Cortex of kidney (tissue), 1 donor: ENCODE data around the gene TMEM185B.
"Not testable (repeated sequence)": the region's sequence is repeated elsewhere in the genome, so short reads cannot be mapped to it uniquely, and the experiment has no call there.

Experiments used
- DNase-seq: peaks from one replicate; lab custom pipeline; 2025; lab: John Stamatoyannopoulos, UW

Gene TMEM185B

DNA sequence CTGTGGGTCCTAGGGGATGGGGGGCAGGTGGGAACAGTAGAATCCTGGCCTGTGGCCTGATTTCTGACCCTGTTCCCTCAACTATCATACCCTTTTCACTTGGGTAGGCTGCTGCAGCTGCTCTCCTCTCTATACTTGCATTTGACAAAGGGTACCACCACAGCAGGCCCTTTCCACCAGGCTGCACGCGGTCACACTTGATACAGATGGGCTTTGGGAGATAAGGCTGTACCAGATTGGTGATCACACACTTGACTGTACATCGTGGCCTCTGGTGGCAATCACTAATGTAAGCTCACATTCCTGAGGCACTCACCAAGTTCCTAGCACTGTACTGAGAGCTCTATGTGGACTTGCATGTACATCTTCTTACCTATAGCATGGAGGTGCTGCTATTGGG lies 27.9 kb upstream of the TMEM185B start:
- DNase-seq = no peak

DNA sequence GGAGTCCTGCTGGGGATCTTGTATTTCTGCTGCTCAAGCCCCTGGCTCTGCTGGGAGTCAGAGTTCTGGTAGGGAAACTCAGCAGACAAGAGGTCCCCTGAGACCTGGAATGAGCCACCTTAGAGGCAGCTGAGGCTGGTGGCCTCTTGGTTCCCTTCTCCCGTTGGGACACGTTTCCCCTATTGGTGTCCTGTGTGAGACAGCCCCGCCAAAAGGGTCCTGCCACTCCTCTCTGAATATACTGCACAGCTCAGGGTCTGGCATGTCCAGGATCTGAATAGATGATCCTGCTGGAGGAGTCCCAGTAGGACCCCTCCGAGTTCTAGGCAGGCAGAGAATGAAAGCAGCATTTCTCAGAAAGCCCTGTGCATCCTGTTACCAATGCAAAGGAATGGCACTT lies 27.4 kb upstream of the TMEM185B start:
- DNase-seq = no peak

DNA sequence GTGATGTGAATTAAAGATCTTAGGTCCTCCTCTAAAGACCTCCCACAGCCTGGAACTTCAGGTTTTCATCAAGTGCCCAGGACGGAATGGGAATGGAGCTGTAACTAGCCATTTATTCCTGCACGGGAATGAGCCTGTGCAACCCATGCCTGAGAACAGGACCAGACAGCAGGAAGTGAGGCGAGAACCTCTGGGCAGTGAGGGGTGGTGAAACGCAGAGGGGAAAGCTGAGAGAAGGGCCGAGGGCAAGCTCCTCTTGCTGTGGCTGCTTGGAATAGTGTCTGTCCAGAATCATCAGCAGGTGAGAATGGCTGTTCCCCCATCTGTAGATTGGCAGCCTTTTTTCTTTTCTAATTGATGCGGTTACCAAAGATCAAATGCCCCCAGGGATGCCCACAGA lies 24.7 kb upstream of the TMEM185B start:
- no peak for DNase-seq

DNA sequence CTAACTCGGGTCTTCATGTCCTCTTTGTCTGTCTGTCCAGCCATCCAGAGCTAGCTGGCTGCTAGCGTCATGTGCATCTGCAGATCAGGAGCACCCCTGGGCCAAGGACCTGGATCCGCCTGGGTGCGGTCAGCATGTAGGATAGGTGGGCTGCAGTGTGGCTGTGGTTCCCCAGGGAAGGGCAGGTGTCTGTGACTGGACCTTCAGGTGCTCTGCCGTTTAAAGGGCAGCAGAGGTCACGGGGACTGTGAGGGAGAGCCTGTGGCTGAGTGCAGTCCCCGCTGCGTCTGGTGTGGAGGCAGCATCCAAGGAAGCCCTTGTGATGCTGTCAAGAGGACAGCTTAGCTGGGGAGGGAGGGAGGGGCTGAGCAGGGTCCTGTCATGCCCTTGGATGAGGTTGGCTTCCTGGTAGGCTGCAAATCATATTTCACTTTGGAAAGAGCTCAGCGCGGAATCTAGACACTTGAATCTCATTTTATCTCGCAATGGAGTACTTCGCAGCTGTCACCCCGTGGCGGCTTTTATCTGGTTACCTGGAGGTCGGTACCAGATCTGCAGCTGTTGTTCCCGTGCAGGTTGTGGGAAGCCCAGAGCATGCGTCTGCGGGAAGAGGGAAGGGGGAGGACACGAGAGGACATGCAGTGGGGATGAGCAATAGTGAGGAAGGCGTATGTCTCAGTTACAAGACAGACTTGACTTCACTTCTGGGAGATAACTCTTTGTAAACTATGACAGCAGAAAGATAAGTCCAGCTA lies 23.5 kb upstream of the TMEM185B start:
- no peak for DNase-seq

DNA sequence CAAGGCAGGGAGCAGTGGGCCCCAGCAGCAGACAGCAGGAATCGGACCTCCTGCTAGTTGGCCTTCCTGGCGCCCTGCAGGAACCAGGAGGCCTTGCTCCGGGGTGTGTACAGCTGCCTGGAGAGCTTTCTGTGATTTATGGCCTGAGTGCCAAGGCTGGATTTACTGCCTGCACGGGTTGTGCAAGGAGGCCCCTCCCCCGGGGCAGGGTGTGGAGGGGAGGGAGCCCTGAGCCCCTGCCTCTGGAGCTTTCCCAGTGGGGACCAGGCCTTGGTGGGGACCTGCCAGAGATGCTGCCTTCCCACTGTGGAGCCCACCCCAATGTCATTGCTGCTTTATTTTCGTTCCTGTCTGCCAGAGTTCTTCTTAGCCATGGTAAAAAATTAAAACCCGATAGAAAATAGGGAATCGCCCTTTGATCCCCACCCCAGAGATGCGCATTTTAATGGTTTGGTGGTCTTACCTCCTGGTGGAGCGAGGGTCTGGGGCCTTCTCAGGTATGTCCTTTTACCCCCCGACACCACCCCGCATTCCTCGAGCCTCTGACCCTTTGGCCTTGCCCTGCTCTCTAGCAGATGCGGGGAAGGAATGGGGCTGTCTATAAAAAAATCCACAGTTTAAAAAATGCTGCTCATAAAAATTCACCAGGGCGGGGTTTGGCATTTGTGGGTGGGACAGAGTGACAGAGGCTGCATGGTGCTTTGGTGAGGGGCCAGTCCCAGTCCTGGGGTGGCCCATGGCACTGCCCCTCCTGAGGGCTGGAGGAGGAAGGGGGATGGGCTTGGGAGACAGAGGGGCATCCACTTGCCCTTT lies 22.5 kb upstream of the TMEM185B start:
- no peak for DNase-seq

DNA sequence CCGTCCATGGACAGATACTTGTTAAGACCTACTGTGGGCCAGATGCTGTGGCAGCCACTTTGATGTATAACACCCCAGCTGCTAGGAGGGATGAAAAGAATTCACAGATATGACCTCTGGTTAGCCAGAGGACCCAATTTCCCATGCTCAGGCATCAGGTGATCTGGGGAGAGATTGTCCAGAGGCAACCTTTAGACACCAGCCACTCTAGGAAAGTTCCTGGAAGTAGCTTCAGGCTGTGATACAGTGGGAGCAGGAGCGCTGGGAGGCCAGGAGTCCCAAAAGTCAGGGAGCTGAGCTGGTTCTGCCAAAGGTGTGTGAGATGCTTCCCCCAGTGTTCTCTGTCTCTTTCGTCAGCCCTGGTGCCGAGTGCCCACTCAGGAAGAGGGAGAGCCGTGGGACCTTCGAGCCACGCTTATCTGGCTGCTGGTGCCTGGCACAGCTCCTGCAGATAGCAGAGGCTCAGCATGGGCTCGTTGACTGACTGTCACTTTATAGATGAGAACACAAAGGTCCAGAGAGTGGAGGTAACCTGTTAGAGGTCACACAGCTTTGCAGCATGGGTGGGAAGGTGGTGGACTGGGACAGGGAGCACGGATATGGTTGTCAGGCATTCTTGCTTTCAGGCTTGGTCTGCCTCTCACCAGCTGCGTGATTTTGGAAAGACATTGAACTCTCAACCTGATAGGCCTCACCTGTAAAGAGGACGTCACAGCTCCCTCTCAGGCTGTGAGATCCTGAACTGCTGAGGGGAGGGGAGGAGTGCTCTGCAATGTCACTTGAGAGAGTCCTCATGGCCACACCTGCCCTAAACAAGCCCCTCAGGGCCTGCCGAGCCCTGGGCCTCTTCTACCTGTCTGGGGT lies 21.7 kb upstream of the TMEM185B start:
- no peak for DNase-seq

DNA sequence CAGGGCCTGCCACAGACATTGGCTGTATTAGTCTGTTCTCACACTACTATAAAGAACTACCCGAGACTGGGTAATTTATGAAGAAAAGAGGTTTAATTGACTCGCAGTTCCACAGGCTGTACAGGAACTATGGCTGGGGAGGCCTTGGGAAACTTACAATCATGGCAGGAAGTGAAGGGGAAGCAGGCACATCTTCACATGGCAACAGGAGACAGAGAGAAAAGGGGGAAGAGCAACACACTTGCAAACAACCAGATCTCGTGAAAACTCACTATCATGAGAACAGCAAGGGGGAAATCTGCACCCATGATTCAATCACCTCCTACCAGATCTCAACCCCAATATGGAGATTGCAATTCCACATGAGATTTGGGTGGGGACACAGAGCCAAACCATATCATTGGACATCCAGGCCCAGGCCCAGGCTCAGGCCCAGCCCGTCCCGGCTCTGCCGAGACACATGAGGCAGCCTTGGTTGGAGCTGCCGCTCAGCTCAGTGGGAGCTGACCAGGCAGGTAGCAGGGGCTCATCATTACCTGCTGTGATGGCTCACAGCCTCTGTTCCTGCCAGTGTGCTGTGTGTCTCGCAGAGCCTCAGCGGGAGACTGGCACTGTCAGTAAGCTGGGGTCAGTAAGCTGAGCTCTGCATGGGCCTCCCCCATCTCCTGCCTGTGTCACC lies 20.8 kb upstream of the TMEM185B start:
- no peak for DNase-seq

DNA sequence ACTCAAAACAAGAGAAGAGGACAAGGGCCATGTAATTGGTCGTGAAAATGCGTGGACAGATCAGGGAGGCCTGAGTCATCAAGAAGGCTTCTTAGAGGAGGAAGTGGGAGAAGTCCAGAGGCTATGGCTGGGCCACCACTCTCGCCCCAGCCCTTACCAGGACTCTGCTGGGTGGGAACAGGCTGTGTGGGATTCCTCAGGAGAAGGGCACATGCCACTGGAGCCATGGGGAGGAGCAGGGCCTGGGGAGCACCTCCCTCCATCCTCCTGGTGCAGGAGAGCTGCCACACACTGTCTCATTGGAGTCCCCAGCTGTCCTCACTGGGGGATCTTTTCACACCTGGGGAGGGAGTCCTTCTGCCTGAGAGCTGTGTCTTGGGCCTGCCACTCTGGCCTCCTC lies 20.0 kb upstream of the TMEM185B start:
- no peak for DNase-seq

DNA sequence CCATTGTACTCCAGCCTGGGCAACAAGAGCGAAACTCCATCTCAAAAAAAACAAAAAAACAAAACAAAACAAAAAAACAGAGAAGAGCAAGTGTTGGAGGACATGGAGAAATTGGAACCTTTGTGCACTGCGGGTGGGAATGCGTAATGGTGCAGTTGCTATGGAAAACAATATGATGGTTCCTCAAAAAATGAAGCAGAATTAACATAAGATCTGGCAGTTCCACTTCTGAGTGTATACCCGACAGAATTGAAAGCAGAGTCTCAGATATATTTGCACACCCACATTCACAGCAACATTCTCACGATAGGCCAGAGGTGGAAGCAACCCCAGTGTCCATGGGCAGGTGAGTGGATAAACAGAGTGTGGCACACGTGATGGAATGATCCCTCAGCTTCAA lies 18.5 kb upstream of the TMEM185B start:
- no peak for DNase-seq

DNA sequence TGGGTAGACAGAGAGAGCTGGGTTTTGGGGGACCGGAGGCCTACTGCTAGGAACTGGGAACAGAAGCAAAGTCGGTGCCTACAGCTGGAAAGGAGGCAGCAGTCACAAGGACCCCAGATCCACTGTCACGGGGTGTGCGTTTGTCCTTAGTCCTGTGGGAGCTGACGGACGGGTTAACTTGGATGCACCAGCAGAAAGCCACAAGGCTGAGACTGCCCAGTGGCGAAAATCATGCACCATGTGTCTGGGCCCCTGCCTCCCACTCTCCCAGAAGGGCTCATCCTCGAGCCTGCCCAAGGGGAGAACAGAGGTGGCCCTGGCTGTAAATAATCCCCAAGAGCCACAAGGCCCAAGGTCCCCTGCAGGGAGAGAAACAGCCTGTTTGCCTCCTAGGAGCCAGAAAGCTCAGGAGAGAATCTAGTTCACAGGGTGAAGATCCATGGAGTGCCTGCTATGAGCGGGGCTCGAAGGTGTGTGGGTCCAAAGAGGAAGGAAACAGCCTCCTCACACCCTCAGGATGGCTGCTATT lies 17.8 kb upstream of the TMEM185B start:
- no peak for DNase-seq

DNA sequence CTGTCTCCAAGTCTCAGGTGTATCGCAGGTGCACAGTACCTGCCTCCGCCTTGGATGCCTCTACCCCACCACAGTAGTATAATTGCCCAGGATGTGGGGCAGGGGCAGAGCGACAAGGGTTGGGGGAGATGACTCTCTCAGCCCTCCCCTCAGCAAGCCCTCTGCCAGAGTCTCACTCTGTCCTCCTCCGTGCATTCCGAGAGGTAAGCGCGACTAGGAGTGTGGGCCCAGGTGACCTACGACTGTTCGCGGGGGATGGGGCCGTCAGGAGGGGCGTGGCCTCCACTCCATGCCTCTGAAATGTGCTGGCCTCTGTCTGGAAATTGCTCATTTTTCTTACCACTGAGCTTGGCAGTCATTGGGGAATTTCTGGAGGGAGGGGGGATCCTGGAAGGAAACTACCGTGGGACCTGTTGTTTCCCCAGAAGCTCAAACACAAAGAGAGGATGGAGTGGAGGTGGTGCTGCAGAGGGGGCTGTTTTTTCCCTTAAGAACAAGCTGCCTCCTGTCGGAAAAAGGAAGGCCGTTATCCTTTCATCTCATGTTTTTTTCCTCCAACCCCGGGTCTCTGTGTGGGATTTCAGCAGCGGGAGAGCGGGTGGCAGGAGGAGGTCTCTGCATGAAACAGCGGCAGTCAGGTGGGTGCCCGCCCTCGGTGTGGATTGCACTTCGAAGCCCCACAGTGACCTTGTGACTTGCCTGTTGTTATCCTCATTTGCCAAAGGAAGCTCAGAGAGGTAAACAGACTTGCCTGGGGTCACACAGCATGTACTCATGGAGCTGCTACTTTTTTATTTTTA lies 16.5 kb upstream of the TMEM185B start:
- DNase-seq = no peak

DNA sequence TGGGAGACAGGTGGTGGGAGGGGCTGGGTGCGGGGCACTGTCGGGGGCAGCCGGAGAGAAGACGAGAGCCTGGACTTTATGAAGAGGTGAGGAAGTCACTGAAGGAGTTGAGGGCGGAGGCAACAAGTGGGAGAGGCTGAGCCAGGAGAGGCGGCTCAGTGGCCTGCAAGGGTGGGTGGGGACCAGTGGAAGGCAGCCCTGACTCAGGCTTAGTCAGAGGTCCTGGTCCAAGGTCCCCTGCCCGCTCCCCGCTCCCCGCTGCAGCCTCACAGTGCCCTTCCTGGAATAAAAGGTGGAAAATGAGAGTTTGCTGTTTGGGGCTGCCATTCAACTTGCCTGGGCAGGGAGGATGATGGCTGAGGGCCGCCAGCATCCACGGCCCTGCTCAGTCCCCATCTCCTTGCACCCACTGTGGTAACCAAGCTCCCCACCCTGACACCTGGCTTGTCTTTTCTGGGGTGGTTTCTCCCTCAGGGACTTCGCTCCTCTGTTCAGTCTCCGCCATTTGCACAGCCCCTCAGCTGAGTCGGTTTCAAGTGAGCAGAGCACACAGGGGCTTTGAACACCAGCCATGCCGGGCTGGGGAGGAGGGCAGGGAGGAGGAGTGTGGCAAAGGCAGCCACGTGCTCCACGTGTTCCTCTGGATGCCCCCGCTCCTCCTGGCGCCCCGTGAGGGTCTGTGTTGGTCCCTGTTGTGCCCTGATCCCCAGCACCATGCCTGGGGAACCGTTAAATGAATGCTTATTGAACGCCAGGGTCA lies 15.7 kb upstream of the TMEM185B start:
- no peak for DNase-seq

DNA sequence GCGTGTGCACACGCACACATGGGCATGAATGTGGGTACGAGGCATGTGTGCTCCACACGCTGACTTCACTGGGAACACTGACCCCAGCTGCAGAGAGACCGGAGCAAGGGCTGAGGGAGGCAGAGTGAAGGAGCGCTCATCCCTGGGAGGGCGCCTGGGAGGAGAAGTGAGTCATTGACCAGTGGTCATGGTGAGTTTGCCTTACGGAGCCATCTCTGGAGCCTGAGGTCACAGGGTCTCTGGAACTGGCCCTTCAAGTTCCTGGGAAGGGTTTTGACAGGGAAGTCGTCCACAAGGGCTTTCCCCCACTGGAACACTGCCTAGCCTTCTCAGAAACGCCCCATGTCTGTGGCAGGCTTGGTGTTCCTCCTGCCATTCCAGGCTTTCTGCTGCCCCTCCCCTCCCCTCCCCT lies 14.3 kb upstream of the TMEM185B start:
- no peak for DNase-seq

DNA sequence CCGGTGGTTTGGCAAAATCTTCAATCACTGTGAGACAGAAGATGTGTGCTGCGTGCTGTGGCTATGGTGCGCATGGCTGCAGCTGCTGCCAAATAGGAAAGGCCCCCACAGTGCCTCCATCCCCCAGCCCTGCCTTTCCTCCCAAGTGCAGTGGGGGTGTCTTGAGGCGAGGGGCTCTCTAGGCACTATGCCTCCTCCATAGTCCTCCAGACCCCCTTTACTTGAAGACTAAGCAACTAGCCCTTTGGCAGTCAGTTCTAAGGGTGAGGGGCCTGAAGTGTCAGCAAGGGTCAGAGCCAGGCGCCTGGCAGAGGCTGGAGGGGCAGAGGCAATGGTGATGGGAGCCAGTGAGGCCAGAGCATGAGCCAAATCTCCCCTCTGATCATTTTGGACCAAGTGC lies 13.6 kb upstream of the TMEM185B start:
- no peak for DNase-seq

DNA sequence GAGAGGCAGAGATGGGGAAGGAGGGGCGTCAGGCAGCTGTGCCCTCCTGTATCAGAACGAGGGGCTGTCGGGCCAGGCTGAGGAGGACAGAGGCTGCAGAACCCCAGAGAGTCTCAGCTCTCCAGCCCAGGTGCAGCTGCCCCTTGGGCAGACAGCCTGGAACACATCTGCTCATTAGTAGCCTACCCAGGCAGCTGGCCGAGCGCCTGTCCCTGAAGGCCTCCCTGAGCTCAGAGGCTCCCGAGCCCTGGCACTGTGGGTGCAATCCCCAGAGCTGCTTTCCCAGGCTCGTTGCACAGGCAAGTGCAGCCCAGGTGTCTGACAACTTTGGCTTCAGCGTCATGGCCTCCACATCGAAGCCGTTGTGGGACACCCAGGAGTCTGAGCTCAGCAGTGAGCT lies 13.1 kb upstream of the TMEM185B start:
- DNase-seq = no peak

DNA sequence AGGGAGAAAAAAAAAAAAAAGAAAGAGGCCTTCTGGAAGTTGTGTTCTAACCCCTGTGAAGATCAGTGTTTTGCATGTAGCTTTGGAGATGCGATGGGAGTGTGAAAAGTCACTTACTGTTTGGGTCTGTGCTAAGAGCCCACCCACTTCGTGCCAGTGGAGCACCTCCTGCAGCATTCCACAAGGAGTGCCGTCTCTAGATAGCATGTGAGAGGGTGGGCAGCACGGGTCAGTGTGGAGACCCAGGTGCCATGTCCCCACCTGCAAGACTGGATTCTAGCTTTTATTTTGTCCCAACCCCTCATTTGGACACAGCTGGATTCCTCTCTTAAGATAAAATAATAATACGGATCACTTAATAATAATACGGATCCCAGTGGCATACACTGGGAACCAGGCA lies 12.5 kb upstream of the TMEM185B start:
- no peak for DNase-seq

DNA sequence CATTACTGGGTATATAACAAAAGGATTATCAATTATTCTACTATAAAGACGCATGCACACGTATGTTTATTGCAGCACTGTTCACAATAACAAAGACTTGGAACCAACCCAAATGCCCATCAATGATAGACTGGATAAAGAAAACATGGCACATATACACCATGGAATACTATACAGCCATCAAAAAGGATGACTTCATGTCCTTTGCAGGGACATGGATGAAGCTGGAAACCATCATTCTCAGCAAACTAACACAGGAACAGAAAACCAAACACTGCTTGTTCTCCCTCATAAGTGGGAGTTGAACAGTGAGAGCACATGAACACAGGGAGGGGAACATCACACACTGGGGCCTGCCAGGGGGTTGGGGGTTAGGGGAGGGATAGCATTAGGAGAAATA lies 12.0 kb upstream of the TMEM185B start:
- not testable (repeated sequence) for DNase-seq

DNA sequence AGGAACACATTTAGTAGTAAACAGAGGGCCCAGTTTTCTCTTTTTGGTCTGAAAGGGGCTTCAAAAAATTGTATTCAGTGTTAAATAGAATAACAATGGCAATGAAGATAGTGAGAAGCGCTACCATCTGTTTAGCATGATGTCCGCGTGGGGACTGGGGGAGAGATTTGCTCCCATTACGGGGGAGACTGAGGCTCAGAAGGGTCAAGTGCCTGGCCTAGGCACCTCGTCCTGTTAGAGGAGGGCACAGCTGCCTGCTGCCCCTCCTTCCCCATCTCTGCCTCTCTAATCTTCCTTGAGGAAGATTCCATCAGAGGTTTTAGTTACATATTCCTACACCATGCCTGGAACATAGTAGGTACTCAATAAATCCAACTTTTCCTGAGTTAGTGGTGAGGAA lies 10.1 kb upstream of the TMEM185B start:
- no peak for DNase-seq

DNA sequence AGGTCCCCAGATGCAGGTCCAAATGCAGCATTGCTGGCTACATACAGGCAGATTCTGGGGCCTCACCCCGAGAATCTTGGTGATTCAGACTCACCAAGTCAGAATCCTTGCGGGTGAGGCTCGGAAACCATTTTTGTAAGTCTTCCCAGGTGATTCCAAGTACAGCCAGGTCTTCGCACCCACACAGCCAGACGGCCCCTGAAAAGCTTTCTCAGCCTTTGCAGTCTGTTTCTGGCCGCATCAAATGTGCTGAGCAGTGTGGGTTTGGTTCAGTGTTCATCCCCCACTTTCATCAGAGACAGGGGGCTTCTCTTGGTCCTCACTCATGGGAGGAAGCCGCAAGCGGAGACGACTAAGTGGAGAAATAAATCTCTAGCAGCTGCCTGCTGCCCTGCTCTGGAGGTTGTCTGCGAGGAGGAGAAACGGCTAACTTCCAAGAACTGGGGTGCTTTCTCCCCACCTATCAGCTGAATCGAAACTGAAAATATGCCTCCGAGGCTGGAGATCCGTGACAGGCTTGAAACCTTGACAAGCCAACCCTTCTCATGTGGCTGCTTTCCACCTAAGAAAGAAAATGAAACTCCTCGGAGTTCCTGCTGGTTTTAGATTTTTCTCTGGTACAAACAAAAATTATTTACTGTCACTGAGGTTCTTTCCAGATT lies 8.9 kb upstream of the TMEM185B start:
- no peak for DNase-seq

DNA sequence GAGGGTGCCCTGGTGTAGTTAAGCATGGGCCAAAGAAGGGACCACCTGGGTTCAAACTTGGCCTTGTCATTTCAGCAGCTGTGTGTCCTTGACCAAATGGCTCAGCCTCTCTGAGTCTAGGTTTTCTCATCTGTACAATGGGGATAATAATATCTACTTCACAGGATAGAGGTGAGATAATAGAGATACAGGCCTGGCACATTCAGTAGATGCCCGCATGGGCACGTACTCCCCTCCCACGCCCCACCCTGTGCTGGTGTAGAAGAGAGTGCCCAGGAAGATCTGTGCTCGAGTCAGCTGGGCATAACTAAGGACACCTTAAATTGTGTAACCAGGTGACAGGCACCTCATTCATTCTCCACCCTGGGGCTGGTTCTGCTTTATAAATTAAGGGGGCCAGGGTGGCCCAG lies 8.4 kb upstream of the TMEM185B start:
- DNase-seq = no peak
